Progenitor cell of endocrine pancreas (in vitro differentiated cells): ENCODE results near the gene KCNH2. TPM values are rescaled to one million over a fixed set of nuclear protein-coding genes. Genes with fewer than 3 reads are reported as not detected.

Experiments
- DNase-seq: peaks from one replicate; pipeline ENCODE4 v3.0.0; 2021; ENCODE audit warnings: low spot score; ENCODE audit not compliant: unreplicated experiment
- H3K27ac Mint-ChIP-seq: 2 replicates; pipeline ENCODE4 v1.8.0; 2021; ENCODE audit warnings: mild to moderate bottlenecking, moderate library complexity, mixed read lengths
- H3K27me3 Mint-ChIP-seq: 2 replicates; pipeline ENCODE4 v1.8.0; 2021; ENCODE audit warnings: mixed read lengths
- H3K36me3 Mint-ChIP-seq: 2 replicates; pipeline ENCODE4 v1.8.0; 2022; ENCODE audit warnings: mixed read lengths; ENCODE audit not compliant: insufficient read depth
- H3K4me1 Mint-ChIP-seq: 2 replicates; pipeline ENCODE4 v1.8.0; 2021; ENCODE audit warnings: low read depth, mixed read lengths
- H3K4me3 Mint-ChIP-seq: 2 replicates; pipeline ENCODE4 v1.8.0; 2021; ENCODE audit warnings: low read depth, mild to moderate bottlenecking, moderate library complexity, mixed read lengths
- H3K9me3 Mint-ChIP-seq: 2 replicates; pipeline ENCODE4 v1.8.0; 2021; ENCODE audit warnings: low read depth, mixed read lengths
- total RNA-seq: library from RNA; stranded (reverse); gene quantifications from 2 replicates; pipeline ENCODE4 v1.2.1, GENCODE V29; 2021
- TF ChIP-seq, protein P1 (sequence below): fragments of 200-600 bp; sonication (generic); IDR thresholded peaks from one replicate; pipeline ENCODE4 v1.5.0; 2021; ENCODE audit warnings: antibody characterized with exemption, mild to moderate bottlenecking; ENCODE audit not compliant: unreplicated experiment

The KCNH2 gene
- total RNA-seq, 1 donor from 2014 or later = 9.4 TPM

DNA sequence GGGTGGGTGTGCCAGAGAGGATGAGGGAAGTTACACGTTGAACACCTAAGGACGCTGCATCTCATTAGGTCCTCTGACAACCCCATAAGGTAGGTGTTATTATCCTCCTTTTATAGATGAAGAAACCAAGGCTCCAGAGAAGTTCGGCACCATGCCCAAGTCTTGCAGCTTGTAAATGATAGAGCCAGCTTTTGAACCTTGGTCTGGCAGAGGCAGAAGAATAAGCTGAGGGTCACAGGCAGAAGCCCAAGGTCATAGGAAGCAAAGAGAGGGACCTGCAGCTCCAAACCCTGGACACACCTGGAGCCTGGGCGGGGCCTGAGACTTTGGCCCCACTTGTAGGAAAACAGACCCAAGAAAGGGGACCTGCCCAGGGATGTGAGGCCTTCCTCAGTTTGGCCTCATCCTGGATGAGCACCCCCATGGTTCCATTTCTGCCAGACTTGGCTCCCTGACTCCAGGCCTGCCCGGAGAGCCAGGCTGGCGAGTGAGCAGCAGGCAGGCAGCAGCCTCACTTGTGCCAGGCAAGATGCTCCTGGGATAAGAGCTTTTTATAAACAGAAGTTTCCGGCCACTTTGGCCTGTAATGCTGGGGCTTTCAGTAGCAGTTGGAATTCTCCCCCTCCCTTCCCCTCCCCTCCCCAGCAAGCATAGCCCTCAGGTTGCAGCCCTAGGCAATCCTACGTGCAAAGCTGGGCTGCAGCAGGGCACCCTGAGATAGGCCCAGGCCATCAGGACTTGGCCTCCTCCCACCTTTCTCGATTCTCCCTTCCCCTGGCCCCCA, 2.4 kb downstream of the KCNH2 start:
- no peak for DNase-seq
- Mint-ChIP-seq H3K36me3 (no peaks in the 10 kb centered on the region), H3K4me1 (peaks cover 20% of the 10 kb centered on the region), H3K27me3 (peaks cover 50% of the 10 kb centered on the region), H3K27ac (peak overlapping the region; percentile 24), H3K4me3 (peak overlapping the region; percentile 60), H3K9me3 (no peaks in the 10 kb centered on the region)
- TF ChIP-seq, protein P1, sequence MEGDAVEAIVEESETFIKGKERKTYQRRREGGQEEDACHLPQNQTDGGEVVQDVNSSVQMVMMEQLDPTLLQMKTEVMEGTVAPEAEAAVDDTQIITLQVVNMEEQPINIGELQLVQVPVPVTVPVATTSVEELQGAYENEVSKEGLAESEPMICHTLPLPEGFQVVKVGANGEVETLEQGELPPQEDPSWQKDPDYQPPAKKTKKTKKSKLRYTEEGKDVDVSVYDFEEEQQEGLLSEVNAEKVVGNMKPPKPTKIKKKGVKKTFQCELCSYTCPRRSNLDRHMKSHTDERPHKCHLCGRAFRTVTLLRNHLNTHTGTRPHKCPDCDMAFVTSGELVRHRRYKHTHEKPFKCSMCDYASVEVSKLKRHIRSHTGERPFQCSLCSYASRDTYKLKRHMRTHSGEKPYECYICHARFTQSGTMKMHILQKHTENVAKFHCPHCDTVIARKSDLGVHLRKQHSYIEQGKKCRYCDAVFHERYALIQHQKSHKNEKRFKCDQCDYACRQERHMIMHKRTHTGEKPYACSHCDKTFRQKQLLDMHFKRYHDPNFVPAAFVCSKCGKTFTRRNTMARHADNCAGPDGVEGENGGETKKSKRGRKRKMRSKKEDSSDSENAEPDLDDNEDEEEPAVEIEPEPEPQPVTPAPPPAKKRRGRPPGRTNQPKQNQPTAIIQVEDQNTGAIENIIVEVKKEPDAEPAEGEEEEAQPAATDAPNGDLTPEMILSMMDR = no peak

DNA sequence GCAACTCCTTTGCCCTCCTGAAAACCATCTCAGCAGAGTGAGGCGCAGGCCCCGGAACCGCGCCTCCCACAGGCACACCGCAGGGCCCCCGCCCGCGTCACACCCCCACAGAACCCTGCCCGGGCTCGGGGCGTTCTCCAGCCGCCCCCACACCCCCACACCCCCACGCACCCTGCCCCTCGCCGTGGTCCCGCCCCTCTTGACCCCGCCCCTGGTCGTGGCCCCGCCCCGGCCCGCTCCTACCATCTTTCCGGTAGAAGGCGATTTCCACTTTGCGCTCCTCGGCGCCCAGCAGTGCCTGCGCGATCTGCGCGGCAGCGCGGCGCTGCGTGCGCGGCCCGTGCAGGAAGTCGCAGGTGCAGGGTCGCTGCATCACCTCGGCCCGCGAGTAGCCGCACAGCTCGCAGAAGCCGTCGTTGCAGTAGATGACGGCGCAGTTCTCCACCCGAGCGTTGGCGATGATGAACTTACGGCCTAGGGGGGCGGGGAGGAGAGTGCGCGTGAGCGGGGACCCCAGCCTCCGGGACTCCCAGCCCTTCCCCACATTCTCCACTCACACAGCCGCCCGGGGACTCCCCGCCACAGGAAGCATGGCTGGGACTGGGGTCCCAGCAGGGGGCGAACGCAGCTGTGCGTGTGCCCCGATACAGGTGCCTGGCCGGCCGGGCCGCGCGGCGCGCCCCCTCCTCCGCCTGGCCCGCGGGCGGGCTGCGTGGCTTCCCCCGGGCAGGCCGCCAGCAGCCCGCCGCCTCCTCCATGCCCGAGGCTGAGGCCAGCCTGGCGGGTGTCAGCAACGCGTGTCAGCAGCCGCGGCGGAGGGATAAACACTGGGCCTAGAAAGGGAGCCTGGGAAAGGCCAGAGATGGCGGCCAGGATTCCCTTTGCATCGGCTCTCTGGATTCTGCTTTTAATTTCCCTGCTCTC, 3.4 kb downstream of the KCNH2 start:
- peak; percentile 51 for DNase-seq
- Mint-ChIP-seq H3K4me3 (peak overlapping the region; percentile 75), H3K4me1 (peaks cover 27% of the 10 kb centered on the region), H3K9me3 (no peaks in the 10 kb centered on the region), H3K27me3 (peaks cover 51% of the 10 kb centered on the region), H3K36me3 (no peaks in the 10 kb centered on the region), H3K27ac (peak overlapping the region; percentile 37)
- TF ChIP-seq, protein P1 = peak; percentile 76

DNA sequence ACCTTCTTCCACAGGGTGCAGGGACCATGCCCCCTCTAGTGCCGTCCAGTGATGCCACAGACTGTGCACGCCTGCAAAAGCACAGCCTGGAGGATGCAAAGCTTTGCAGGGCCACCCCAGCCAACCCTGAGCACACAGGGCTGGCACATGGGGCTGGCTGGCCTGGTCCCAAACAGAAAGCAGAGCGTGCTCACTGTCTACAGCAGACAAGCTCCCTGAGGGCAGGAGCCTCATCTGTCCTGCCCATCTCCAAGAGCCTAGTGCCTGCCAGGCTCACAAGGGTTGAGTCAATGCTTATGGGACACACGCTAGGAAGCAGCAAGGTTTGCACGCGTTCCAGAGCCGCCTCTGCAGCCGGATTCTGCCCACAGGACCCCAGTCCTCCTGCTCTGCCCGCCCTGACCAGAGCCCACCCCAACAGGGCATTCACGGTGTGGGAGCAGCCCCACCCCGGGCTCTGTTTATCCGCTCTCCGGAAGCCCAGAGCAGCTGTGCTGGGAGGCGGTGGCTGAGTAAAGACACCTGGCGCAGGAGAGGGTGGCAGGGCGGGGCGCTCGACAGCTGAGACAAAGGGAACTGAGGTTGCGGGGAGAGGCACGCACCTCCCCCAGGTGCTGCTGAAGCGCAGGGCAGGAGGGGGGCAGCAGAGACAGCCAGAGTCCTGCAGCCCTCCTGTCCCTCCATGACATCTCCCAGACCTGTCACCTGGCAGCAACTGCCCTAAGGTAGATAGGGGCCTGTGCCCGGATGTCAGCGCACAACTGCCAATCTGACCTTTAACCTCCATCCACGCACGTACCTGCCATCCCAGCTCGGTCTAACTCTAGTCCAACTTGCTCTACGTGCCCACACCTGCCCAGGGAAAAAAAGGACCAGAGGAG, 4.3 kb downstream of the KCNH2 start:
- Mint-ChIP-seq H3K27ac (no peak overlapping the region), H3K9me3 (no peaks in the 10 kb centered on the region), H3K4me3 (peak overlapping the region; percentile 68), H3K27me3 (peaks cover 51% of the 10 kb centered on the region), H3K4me1 (peaks cover 31% of the 10 kb centered on the region), H3K36me3 (no peaks in the 10 kb centered on the region)
- no peak for DNase-seq
- TF ChIP-seq, protein P1 = no peak

DNA sequence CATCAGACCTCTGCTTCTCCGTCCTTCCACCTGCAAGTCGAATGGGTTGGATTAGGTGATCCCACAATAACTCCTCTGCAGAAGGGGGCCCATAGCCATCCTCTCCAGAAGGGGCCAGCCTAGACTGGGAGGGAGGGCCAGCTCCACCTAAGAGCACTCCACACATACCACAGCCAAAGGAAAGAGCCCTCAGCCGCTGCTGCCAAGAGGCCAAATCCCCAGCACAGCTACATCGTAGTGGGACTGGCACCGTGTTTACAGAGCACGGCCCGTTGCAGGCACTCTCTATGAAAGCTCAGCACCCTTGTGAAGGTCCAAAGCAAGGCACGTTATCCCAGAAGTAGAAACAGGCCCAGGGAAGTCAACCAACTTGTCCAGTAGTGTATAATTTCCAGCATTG, 5.4 kb downstream of the KCNH2 start:
- peaks cover 60% of the 10 kb centered on the region for H3K27me3 Mint-ChIP-seq
- peaks cover 30% of the 10 kb centered on the region for H3K4me1 Mint-ChIP-seq
- no peak overlapping the region for H3K27ac Mint-ChIP-seq
- TF ChIP-seq, protein P1 = no peak
- H3K9me3 Mint-ChIP-seq = no peaks in the 10 kb centered on the region
- H3K4me3 Mint-ChIP-seq = no peak overlapping the region
- no peaks in the 10 kb centered on the region for H3K36me3 Mint-ChIP-seq
- no peak for DNase-seq
